GM11168 (cell line): Measurements from ENCODE around the gene HLA-F.

ENCODE experiments used
- in situ Hi-C: fragments of 300-500 bp; cut with MboI; formaldehyde crosslinking; loops from one replicate; pipeline ENCODE4 v1.12.0; 2022; ENCODE audit warnings: low sequenced_read_pairs; ENCODE audit not compliant: unreplicated experiment

The HLA-F gene

DNA sequence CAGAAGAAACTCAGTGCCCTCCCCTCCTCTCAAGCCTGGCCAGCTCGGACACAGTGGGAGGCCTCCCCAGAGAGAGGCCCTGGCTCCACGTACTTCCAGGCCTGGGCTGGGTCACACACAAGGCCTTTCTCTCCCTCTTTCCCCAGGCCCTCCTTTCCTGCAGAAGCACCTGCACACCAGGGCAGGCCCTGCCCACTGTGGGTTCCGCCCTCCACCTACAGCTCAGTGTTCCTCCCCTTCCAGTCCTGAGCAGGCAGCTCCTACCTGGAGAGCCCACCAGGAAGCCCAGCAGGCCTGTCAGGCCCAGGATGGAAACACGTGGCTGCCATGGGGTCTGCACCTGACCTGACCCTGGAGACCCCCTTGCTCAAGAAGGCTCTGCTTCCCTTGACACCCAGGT lies 18.9 kb downstream of the HLA-F start:
- in situ Hi-C loops: no loop called here

DNA sequence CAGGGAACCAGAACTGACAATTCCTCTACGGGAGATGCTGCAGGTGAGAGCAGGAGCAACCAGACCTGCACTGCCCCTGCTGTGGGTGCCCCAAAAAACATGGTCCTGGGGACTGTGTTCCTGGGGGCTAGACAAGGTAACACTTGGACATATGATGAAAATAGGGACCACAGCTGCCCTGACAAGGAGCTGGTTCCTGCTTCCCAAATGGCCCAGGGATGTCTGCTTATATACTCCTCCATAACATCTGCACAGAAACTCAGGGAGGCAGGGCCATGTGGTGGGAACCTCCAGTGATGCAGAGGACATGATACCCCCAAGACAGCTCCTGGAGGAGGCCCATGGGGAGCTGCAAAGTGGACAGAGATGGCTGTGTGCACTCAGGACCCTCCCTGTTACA lies 19.8 kb downstream of the HLA-F start:
- in situ Hi-C loops: no loop called here

DNA sequence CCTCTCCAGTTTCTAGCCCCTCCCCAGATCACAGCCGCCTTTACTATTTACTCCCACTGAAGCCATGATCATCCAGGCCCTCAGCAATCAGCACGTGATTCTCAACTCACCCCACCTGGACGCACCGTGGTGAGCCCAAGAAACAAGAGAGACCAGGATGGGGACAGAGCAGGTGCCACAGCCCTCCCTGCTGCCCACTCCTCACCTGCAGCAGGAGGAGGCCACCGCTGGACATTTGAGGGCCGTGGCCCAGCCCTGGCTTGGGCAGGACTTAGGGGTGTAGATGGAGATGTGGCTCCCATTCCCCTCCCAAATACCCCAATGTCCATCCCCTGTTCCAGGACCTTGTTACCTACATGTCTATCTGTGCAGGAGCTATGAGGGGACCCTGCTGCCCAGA lies 20.3 kb downstream of the HLA-F start:
- in situ Hi-C loops: no loop called here

DNA sequence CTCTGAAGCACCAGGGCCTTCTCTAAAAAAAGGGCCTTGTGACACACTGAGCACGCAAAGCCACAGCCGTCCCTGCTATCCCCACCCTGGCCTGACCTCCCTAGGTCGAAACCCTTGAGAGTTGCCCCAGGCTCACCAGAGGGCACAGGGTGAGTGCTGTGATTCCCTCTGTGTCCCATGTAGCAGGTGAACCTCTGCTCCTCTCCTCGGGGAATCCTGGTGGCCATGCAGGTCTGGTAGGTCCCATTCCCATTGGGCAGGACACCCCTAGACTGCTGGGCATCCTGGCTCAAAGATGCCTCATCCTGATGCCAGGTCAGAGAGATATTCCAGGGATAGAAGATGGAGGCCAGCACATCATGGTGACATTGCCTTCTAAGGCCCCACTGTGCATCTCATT lies 20.9 kb downstream of the HLA-F start:
- in situ Hi-C loops: no loop called here

DNA sequence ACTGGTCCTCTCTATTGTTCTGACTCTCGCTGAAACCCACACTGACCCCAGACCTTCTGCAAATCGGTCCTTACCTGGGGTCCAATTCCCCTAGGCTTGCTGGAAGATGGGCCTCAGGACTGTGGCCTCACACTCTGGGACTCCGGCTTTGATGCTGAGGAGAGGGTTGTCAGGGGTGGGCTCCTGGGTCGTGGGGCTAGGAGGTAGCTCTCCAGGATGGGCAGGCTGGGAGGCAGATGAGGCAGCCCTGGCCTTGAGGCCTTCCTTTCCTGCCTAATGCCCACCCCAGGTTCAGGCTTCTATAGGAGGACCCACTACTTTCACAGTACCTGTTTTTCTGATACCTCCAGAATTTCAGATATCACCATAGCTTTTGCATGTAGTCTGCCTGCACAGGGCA lies 21.4 kb downstream of the HLA-F start:
- in situ Hi-C loops: no loop called here

DNA sequence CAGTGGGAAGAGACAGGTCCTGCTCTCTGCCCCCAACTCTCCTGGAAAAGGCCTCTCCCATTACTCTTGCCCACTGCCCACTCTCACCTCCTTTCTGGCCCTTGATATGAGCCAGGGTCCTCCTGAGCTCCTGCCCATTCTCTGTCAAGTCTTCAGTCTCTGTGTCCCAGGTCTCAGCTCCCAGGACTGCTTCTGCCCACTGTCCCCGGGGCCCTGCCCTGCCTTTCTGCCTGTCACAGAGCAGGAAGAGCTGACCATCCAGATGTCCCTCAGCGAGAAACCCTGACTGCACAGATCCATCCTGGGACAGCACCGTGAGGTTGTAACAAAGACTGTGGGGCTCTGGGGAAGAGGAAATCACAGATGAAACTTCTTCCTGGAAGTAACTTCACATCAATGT lies 22.2 kb downstream of the HLA-F start:
- in situ Hi-C loops: no loop called here

DNA sequence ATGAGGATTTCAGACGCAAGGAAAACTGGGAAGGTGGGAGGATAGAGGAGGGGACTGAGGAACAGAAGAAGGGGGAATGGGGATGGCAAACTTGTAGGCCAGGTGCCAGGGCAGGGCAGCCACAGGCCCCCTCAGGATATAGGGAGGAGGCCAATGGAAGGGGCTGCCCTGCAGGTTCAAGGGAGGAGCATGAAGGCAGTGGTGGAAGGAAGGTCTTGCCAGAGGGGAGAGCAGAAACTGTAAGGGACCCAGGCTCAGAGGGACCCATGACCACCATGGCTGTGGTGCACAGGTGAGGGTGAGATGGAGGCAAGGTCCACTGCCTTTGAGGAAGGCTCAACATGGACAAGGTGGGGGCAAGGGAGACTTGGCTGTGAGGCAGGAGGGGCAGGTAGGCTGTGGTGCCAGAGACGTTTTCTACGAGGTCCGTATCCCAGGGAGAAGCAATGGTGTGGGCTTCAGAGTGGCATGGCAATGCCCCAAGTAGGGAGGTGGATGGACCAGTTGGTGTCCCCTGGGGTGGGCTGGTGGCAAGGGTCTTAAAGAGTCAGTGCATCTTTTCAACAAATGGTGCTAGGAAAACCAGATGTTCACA lies 22.7 kb downstream of the HLA-F start:
- in situ Hi-C loops: no loop called here

DNA sequence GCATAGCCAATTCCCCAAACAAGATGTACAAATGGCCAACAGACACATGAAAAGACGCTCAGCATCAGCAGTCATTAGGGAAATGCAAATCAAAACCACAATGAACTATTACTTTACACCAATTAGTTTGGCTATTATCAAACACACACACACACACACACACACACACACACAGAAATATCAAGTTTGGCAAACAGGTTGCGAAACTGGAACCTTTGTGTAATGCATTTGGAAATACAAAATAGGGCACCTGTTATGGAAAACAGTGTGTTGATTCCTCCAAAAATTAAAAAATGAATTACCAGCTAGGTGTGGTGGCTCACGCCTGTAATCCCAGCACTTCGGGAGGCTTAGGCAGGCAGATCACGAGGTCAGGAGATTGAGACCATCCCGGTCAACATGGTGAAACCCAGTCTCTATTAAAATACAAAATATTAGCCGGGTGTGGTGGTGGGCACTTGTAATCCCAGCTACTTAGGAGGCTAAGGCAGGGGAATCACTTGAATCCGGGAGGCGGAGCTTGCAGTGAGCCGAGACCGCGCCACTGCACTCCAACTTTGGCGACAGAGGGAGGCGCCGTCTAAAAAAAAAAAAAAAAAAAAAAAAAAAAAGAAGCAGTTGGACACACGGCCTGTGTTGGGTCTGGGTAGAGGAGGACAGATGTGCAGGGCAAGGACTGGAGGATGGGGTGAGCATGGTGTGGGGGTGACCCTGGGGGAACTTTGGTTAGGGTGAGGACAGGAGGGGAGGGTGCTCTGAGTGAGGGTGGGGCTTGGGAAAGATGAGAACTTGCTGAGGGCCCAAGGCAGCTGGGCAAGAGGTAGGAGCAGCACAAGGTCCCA lies 23.8 kb downstream of the HLA-F start:
- in situ Hi-C loops: no loop called here

DNA sequence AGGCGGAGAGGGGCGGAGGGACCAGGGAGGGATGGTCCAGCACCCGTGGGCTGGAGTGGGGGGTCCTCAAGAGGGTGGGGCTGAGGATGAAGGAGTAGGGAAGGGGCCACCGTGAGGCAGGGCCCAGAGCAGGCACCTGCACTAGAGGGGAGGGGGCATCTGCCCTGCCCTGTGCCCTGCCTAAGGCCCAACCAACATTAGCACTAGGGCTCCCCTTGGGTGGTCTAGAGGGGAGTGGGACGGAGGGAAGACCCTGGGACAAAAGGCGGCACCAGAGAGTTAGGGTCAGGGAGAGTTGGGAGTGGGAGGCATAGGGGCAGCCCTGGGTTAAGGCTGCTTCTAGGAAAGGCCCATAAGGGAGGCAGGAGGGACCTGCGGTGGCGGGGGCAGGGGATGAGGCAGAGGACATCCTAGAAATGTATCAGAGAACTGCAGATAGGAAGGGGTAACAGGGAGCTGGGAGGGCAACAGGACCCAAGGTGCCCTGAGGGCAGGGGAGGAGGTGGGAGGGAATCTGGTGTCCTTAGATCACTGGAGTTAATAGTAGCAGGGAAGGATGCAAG lies 24.5 kb downstream of the HLA-F start:
- in situ Hi-C loops: no loop called here

DNA sequence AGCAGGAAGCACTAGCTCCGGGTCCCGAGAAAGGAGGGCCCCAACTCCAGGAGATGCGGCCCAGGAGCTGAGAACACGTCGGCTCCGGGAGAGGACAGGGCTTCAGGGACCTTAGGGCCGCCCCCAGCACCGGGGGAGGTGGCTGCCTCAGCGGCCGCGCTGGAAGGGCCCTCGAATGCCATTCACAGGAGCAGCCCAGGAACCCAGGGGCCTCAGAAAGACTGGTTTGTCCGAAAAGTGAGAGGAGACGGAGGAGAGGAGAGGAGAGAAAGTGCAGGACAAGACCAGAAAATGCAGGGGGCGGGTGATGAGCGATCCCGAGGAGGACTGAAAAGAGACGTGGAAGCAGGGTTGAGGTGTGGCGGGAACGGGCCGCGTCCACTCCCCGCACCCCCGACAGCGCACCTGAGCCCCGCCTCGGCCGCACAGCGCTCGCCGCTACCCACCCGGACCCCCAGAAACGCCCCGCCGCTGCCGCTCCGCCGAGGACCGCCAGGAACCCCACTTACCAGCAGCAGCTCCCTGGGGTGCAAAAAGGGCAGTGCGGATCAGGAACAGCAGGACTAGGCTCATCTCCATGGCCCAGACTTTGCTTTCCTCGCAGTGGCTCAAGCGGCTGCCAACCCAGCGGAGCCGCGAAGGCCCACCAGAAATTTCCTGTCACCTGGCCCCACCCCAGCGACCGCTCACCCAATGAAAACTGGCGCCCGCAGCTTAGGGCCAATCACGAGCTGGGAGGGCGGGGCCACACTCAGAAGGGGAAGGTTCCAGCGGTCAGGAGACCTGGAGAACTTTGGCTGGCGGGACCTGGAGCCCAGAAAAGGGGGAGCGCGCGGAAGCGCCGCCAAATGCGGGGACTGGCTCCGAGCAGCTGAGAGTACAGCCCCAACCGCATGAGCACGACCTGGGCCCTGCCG lies 25.4 kb downstream of the HLA-F start:
- in situ Hi-C loops: no loop called here

DNA sequence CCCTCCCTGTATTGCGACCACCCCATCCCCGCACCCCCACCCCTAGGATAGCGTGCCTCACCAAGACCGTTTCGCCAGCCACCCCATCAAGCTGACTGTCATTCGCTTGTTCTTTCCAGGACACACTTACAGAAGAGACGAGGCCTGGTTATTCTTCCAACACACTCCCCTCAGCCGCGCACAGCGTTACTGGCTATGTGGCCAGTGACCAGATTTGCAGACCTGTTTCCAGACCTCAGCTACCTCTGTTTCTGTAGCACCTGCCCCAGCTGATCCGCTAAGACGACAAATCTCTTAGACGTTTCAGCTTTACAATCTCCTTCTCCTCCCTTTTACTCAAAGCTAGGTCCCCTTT lies 26.1 kb downstream of the HLA-F start:
- in situ Hi-C loops: no loop called here

DNA sequence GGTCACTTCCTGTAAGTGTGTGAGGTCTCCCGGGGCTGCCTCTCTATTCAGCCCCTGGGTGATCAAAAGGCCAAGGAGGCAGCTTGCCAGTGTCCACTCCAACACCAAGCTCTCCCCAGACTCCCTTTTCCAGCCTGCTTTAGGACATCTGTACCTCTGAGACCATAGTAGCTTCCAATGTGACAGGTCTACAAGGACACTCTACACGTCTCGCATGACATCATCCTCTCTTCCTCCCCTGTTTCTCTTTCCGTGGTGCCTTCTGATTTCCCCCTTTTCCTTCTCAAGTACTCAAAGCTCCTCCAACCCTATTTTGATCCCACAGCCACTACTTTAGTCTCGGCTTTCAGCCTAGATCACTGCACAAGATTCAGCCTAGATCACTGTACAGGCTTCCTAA lies 26.4 kb downstream of the HLA-F start:
- in situ Hi-C loops: no loop called here

DNA sequence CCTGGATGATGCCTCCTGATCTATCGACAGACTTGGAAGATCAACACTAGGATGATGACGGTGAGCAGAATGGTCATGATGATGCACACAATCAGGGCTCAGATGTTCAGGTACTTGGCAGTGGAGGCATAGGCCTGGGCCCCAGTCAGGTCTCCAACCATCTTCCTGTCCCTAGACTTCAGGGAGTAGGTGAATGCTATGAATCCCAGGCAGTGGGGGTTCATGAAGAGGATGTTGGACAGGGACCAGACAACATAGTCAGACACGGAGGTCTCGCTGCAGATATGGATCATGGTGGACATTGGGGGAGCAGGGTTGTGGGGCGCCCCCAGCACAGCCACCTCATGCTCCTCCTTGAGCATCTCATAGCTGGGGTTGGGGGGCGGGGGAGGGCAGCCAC lies 27.5 kb downstream of the HLA-F start:
- in situ Hi-C loops: no loop called here

DNA sequence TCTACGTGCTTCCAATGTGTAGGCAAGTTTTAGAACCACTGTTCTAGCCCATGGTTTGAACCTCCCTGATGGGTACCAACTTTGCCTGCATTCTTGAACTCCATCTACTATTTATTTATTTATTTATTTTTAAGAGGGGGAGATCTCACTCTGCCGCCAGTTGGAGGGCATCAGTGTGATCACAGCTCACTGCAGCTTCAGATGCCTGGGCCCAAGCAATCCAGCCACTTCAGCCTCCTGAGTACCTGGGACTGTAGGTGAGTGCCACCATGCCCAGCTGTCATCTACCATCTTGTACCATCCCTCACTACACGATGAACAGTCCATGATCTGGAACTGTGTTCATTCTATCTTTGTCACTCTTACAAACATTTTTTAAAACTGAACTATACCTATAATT lies 28.2 kb downstream of the HLA-F start:
- in situ Hi-C loops: no loop called here

DNA sequence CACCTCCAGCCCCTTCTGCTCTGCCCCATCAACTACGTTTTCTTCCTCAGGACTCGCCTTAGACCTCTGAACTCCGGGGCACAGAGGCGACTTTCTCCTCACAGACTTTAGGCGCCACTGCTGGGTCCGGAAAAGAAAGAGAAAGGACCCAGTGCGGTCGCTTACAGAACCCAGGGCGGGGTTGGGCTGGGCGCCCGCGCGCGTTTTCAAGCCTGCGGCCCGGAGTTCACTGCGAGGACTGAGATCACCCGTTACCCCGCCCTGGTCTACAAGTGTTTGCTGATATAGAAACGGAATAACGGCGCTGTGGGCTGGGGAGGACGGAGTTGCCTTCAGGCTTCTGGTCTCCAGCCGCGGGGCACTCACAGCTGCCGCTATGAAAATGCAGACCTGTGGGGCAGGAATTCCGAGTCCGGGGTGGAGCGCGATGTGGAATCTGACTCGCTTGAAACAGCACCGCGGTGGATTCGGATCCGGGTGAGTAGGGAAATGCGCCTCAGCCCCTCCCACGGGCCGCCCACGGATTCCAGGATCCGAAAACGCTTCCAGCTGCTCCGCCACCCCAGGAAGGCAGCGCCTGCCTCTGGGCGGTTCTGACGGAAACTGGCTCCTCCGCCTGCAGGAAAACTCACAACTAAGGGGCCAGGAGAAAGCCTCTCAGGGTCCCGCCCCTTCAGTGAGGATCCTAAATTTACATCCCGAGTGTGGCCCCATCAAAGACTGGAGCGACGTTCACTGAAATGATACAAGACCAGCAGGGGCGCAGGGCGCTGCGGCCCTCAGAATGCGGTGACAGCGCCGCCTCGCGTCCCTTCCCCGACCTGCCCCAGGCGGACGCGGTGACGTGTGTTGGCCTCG lies 29.4 kb downstream of the HLA-F start:
- in situ Hi-C loops: no loop called here

DNA sequence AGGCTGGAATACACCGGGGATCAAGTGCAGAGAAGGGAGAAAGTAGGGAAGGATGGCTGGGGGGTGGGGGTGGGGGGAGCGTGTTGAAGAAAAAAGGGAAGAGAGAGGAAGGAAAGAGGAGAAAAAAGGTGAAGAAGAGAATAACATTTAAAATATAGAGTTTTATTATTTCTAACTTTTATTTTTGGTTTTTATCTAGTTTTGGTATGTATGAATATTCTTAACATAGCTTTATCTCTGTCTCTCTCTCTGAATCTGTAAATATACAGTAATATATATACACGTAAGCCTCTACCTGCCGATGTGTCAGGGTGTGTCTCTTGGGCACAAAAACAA lies 30.0 kb downstream of the HLA-F start:
- in situ Hi-C loops: no loop called here

DNA sequence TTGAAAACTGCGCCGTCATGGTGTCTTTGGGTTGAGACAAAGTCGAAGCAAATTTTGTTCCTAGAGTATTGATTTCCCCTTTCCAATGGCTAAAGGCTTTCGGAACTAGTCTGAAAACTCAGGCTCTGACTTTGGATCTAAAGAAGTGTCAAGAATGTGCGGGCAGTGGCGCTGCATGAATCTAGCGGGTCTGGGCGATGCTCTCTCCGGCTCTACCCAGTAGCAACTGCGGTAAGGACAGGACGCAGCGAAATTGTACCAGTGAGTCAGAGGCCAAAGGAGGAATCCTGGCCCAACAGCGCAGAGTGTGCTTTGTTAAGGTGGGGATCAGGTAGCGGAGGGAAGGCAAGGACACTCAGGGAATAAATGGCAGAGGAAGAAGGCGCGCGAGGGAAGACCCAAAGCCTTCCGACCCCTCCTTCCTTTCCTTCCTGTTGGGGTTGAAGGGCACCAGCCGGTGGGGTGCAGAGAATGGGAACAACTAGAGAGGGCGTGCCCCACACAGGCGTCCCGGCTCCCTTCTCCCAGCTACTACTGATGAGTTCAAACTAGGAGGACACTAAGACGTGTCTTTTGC lies 32.1 kb downstream of the HLA-F start:
- in situ Hi-C loops: no loop called here

DNA sequence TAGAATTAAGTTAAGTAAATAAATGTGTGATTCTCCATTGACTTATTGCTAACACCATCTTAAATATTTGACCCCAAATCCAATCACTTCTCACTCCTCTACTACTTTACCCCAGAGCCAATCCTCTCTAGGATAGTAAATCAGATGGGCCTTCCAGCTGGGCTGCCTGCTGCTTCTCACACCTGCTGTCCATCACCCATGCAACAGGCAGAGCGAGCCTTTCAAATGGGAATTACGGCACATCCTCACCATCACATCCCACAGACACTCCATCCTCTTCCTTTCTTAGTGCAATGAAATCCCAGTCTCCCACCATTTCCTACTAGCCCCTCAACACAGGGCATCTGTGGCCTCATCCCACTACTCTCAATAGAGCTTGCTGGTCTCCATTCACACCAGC lies 34.0 kb downstream of the HLA-F start:
- in situ Hi-C loops: no loop called here

DNA sequence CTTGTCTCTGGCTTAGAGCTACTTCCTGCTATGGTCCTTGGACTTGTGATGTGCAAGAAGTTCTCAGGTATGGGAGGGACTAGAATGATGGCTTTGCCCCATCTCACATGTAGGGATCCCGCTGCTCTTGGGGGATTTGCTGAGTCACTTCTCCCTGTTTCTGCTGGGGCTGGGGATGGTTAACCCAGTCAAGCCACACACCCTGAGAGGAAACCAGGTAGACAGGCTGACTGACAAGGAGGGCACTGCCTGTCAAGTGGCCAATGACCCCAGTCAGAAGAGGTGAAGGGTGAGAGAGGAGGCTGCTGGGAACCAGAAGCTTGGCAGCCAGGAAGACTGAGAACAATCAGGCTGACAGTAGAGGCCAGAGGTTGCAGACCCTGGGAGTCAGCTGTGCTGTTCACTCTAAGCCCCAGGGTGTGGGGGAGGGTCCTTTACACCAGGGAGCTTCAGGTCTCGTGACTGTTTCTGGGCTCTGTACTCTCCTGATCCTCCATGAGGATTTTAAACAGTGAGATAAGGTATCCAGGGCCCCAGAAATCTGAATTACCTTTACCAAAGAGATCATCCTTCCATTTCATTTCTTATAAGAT lies 34.6 kb downstream of the HLA-F start:
- in situ Hi-C loops: no loop called here
